ENCODE data around the gene LDLRAD1. TPM values are rescaled to one million over a fixed set of nuclear protein-coding genes. Genes with fewer than 3 reads are reported as not detected.

The LDLRAD1 gene
- total and polyA plus RNA-seq, 2 experiments from 2014 or later, result not detected

Small RNA genes within 50 kb of the gene (microRNA-seq; reads per million reads assigned to microRNA genes)
- gene MIR4781, result not detected

Other genes starting within 250 kb of the LDLRAD1 start
- 92.5 and 100 TPM in 2 replicates for gene NDC1, start 179.9 kb downstream of the LDLRAD1 start, total RNA-seq (2014; rRNA removed; shearing (Covaris generic))
- 19.8 and 20.1 TPM in 2 replicates for gene NDC1, start 179.9 kb downstream of the LDLRAD1 start, polyA plus RNA-seq (2016; fragmentation: Nextera tagmentation; extraction: Ambion mirVana)
- 24.0 and 24.8 TPM in 2 replicates for gene YIPF1, start 128.4 kb downstream of the LDLRAD1 start, total RNA-seq (2014; rRNA removed; shearing (Covaris generic))
- gene YIPF1, start 128.4 kb downstream of the LDLRAD1 start, polyA plus RNA-seq (2016; fragmentation: Nextera tagmentation; extraction: Ambion mirVana), result 13.1 and 14.1 TPM in 2 replicates
- gene DIO1, start 124.0 kb downstream of the LDLRAD1 start, total RNA-seq (2014; rRNA removed; shearing (Covaris generic)), result not detected in 2 replicates
- 0.27 TPM in 1 of 2 replicates, not detected in the other for gene DIO1, start 124.0 kb downstream of the LDLRAD1 start, polyA plus RNA-seq (2016; fragmentation: Nextera tagmentation; extraction: Ambion mirVana)
- 27.2 and 28.2 TPM in 2 replicates for gene IFT25, start 72.5 kb downstream of the LDLRAD1 start, total RNA-seq (2014; rRNA removed; shearing (Covaris generic))
- 97.1 and 109 TPM in 2 replicates for gene IFT25, start 72.5 kb downstream of the LDLRAD1 start, polyA plus RNA-seq (2016; fragmentation: Nextera tagmentation; extraction: Ambion mirVana)
- gene LRRC42, start 71.8 kb downstream of the LDLRAD1 start, total RNA-seq (2014; rRNA removed; shearing (Covaris generic)), result 39.6 and 48.1 TPM in 2 replicates
- 22.4 and 25.9 TPM in 2 replicates for gene LRRC42, start 71.8 kb downstream of the LDLRAD1 start, polyA plus RNA-seq (2016; fragmentation: Nextera tagmentation; extraction: Ambion mirVana)
- 81.9 and 91.6 TPM in 2 replicates for gene TMEM59, start 35.0 kb upstream of the LDLRAD1 start, total RNA-seq (2014; rRNA removed; shearing (Covaris generic))
- 117 and 132 TPM in 2 replicates for gene TMEM59, start 35.0 kb upstream of the LDLRAD1 start, polyA plus RNA-seq (2016; fragmentation: Nextera tagmentation; extraction: Ambion mirVana)
- gene TCEANC2, start 35.4 kb upstream of the LDLRAD1 start, total RNA-seq (2014; rRNA removed; shearing (Covaris generic)), result 6.0 and 6.4 TPM in 2 replicates
- gene TCEANC2, start 35.4 kb upstream of the LDLRAD1 start, polyA plus RNA-seq (2016; fragmentation: Nextera tagmentation; extraction: Ambion mirVana), result 4.4 and 6.3 TPM in 2 replicates
- not detected in 2 replicates for gene CDCP2, start 134.8 kb upstream of the LDLRAD1 start, total RNA-seq (2014; rRNA removed; shearing (Covaris generic))
- gene CDCP2, start 134.8 kb upstream of the LDLRAD1 start, polyA plus RNA-seq (2016; fragmentation: Nextera tagmentation; extraction: Ambion mirVana), result not detected in 2 replicates
- 8.4 and 11.5 TPM in 2 replicates for gene CYB5RL, start 181.8 kb upstream of the LDLRAD1 start, total RNA-seq (2014; rRNA removed; shearing (Covaris generic))
- 5.9 and 6.4 TPM in 2 replicates for gene CYB5RL, start 181.8 kb upstream of the LDLRAD1 start, polyA plus RNA-seq (2016; fragmentation: Nextera tagmentation; extraction: Ambion mirVana)
- gene MRPL37, start 182.0 kb upstream of the LDLRAD1 start, total RNA-seq (2014; rRNA removed; shearing (Covaris generic)), result 121 and 155 TPM in 2 replicates
- gene MRPL37, start 182.0 kb upstream of the LDLRAD1 start, polyA plus RNA-seq (2016; fragmentation: Nextera tagmentation; extraction: Ambion mirVana), result 130 and 131 TPM in 2 replicates